Stimulated activated CD4-positive, alpha-beta T cell treated with anti-CD3 and anti-CD28 coated beads, Interleukin-1b, Interleukin-23, amount 100 ng/mL, for 4 hours (primary cell): ENCODE data around the gene FRMPD4.
"Not testable (repeated sequence)": the region's sequence is repeated elsewhere in the genome, so short reads cannot be mapped to it uniquely, and the experiment has no call there.

Source experiments
- DNase-seq, 2 donors: peaks; one replicate each; pipeline ENCODE4 v3.0.0-alpha.2; 2020; ENCODE audit warnings: low read depth in 2 of 2

FRMPD4 gene

DNA sequence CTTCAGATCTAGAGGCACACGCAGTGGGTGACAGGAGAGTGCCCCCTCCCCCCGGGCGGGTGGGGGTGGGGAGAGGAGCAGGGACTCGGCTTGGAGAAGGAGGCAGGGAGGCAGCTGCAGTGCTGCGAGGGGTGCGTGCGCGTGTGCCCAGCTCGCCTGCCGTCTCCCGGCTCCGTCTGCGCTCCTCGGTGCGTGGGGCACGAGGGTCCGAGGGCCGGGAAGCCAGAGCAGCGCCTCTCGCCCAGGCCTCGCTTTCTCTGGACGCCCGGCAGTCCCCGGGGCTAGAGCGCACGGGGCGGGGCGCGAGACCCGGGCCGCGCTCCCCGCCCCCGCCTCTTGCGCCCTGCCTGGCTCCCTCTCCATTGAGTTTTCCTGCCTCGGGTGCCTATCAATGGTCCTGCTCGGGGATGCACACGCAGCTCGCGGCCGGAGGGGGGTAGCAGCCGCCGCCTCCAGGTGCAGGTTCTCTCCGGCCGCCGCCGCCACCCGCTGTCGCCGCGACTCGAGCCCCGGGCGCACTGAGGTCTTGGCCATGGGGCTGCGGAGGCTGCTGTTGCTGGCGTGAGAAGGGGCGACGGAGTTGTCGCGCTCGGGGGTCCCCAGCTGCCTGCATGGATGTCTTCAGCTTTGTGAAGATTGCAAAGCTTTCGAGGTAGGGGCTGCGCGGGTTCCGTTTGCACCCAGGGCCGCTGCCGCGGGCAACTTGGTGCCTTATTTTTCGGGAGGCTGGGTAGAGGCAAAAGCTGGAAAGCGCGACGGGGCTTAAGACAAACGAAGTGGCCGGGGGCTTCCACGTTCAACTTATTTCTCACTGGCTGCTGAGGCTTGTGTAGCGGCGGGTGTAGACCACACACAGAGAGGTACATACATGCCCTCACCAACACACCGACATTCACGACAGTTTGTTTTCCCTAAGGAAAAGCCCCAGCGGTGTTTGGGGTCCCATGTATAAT lies at the start of gene FRMPD4:
FRMPD4 (plus strand) TSS at position 113 of the 953 bp plus-strand sequence; CDS start at position 612, 499 bp downstream.
- DNase-seq: no peak

DNA sequence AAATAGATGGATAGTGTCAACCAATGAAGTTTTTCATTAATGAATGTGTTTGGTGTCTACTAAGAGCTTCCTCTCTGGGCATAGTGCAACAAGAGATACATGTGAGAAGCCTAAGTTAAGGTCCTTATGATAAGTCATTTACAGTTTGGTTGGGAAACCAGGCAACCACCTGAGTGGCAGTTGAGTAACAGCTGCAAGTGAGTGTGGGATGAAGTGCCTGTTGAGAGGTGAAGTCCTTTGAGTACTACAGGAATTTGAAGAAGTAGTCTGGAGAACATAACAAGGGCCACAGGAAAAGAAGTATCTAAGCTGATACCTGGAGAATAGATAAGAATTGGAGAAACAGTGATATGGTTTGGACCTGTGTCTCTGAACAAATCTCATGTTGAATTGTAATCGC lies 48.5 kb upstream of the FRMPD4 start:
- no peak for DNase-seq

DNA sequence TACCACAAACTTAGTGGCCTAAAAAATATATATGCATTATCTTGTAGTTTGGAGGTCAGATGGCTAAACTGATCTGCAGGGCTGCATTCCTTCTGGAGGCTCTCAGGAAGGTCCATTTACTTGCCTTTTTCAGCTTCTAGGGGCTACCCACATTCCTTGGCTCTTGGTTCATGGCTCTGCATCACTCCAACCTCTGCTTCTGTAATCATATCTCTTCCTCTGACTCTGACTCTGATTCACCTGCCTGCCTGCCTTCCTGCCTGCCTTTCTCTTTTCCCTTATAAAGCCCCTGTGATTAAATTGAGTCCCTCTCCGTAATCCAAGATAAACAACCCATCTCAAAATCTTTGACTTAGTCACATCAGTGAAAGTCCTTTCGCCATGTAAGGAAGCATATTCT lies 25.0 kb upstream of the FRMPD4 start:
- DNase-seq: no peak

DNA sequence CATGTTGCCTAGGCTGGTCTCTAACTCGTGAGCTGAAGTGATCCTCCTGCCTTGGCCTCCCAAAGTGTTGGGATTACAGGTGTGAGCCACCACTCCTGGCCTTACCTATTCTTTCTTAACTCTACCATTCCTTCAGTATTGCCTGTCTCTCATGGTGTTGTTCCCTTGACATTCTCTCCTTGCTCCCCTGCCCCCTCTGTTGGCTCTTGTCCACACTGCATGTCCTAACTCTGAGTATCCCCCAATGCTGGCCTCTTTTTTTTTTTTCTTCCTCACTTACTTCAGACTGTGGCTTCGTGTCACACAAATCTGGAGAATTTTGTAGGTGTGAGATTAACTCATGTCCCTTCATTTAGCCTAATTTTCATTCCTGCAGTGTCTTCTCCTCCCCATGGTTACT lies 22.9 kb upstream of the FRMPD4 start:
- no peak for DNase-seq

DNA sequence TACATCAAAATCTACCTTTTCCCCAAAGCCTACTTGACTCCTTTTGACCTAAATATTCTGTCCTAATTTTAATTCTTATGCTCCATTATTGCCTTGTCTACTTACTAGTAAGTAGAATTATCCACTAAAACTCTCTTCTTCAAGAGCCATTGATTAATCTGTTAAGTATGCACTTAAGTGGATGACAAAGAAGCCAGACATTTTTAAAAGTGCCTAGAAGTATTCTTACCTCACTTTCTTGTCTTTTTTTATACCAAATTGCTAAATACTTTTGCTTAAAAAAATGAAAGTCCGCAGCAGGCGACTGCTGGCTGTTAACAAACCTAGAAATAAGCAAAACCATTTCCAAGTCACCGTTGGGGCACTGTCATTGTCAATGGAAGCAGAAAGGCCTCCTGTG lies 20.1 kb upstream of the FRMPD4 start:
- no peak for DNase-seq

DNA sequence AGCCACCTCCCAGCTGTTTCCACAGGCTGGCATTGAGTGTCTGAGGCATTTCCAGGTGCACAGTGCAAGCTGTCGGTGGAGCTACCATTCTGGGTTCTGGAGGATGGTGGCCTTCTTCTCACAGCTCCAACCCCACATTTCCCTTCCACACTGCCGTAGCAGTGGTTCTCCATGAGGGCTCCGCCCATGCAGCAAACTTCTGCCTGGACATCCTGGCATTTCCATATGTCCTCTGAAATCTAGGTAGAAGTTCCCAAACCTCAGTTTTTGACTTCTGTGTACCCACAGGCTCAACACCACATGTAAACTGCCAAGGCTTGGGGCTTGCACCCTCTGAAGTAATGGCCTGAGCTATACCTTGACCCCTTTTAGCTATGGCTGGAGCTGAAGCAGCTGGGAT lies 10.3 kb upstream of the FRMPD4 start:
- DNase-seq: no peak

DNA sequence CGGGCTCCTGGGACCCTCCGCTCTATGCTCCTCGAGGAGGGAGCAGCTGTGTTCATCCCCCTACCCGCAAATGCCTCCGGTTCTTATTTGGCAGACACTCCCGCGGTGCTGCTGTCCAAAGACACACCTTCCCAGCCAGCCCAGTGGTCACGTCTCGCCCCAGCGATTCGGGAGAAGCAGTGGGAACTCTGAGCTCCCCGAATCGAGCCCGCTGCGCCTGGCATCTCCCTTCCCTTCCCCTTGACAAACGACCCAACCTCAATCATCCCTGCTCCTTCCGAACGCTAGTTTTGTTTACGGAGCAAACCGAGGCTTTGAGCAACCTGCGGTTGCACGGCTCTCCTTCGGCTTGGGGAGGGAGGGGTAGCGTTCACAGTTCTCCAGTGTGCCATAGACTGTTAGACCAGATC lies 317 bp upstream of the FRMPD4 start:
- no peak for DNase-seq

DNA sequence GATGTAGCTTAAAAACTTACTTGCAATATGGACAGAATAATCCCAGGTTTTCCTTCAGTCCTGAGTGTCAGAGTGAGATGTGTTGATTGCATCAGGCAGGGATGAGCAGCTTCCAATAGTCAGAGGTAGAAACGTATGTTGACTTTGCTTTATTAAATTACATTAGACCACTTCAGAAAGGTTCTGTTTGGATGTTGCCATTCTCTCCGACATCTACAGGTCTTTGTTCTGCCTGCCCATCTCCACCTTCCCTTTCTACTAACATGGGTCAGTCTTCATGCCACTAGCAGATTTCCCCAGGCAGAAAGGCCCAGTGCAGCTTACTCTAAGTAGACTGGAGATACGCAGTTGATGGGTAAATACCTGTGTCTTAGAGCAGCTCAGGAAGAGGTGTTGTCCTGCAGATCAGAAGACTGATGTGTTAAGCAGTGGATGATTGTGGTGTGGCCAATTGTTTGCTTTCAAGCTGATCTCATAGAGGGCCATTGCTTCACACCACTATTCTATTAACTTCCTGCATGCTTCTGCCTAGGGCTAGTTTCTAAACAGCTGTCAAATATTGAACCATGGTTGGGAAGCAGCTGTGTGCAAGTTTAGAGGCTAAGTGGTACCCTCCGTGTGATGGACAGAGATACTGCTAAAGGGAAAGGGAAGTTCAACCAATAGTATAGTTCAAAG lies 1.8 kb downstream of the FRMPD4 start:
- no peak for DNase-seq

DNA sequence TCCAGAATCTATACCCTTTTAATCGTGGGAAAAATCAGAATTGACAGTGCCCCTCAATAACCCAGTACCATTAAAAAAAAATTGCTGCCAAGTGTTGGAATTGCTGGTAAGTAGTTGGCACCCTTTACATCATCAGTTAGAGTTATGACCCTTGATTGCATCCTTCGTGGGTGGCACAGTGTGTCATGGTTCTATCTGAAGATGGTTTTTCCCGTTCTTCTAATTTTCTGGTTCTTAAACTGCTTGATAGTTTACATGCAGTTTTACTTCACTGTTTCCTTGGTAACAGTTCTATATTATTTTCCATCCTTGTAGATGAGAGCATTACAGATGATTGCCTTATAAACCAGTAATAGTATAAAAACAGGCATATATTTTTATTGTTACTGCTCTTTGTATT lies 3.2 kb downstream of the FRMPD4 start:
- no peak for DNase-seq

DNA sequence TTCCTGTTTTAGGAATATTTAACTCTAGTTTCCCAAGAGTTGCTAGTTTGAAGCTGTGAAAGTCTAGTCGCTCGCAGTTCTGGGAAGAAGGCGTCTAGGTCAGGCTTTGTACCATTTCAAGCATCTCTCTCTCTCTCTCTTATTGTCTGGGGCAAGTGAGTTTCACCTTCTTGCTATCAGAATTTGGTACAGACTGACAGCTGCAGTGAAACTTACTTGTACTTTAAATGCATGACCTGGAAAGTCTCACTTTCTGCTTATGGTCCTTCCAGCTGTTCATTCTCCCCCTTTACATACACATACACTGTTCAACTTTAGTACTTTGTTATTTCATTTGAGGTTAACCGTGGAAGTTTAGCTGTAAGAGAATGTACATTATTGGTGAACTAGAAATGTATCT lies 4.4 kb downstream of the FRMPD4 start:
- DNase-seq: no peak

DNA sequence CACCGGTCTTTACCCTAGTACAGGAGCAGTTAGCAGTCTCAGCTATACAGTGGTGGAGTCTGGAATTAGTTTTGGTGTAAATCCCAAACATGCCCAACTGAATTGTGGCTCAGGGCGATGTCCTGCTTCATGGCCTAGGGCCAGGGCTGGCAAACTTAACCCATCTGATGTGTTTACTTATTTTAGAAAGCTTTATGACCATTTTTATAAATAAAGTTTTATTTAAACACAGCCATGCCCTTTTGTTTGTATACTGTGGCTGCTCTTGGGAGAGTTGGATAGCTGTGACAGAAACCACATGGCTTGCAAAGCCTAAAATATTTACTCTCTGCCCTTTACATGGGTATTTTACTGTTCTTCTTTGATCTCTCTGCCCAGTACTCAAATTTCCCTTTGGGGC lies 7.1 kb downstream of the FRMPD4 start:
- no peak for DNase-seq

DNA sequence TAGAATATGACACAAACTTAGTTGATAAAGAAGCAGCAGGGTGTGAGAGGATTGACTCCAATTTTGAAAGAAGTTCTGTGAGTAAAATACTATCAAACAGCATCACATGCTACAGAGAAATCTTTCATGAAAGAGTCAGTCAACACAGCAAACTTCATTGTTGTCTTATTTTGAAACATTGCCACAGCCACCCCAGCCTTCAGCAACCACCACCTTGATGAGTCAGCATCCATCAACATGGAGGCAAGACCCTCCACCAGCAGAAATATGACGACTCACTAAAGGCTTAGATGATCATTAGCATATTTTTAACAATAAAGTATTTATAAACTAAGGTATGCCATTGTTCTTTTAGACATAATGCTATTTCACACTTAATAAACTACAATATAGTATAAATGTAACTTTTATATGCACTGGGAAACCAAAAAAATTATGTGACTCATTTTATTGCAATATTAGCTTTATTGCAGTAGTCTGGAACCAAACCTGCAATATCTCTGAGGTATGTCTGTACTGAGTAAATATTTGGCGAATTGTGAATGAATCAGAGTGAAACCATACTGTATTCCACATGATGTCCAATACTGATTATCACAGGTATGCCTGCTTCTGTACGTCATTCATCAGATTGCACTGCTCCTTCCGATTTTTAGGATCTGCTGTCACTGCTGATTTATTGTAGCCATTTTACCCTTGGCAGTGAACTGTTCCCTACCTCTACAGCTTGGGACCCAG lies 11.6 kb downstream of the FRMPD4 start:
- DNase-seq: no peak

DNA sequence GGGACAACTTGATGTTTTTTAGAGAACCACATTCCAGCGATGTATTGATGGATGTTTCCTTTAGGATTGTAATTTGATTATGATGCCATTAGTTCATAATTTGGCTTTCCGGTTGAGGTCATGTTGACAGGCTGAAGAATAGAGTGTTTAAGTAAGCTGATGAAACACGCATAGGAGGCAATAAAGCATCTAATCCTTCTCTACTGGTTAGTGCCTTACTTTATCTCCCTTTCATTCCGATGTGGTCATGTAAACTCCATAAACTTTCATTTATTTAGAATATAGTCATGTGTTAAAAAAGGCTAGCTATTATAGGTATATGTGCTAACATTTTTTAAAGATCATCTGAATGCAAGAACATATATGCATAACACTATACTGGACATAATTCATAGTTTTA lies 15.0 kb downstream of the FRMPD4 start:
- no peak for DNase-seq

DNA sequence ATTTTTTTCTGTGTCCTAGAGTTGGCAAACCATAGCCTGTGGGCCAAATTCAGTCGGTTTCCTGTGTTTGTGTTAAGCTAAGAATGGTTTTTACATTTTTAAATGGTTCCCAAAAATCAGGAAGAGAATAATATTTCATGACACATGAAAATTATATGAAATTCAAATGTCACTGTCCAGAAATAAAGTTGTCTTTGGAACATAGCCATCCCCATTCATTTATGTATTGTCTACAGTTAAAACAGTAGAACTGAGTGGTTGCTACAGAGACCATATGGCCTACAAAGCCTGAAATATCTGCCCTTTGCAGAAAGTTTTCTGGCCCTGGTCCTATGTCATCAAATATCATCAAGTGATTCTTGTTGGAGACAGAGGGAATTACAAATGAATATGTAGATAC lies 15.5 kb downstream of the FRMPD4 start:
- DNase-seq: no peak

DNA sequence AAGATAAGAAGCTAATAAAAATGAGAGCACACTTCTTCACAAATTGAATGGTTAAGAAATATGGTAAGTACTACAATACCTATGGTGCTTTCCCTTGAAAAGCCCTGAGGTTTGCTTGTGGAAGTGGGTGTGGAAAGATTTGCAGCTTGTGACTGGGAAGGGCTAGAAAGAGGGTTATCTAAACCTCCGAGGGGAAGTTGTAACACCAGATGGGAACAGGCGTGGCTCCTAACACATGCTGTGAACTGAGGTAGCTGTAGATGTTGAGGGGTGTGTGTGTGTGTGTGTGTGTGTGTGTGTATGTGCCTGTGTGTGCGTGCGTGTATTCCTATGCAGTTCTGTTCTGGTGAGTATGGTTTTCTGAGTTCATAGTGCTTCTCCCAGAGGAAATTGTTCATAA lies 21.5 kb downstream of the FRMPD4 start:
- no peak for DNase-seq

DNA sequence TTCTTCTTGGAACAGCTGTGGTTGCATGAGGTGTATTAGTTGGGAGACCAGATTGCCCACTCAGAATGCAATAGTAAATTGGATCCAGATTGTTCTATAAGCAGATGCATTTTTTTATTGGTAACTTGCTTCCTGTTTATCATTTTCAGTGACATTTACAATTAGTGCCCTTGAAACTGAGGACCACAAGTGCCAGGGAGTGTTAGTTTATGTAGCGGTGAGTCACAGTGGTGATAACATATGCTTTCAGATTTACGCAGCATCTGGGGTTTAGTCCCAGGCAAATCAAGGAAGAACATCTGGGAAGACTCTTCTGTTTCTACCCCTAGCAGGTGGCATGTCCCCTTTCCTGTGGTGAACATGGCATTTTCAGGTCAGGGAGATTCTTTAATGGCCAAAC lies 24.1 kb downstream of the FRMPD4 start:
- no peak for DNase-seq

DNA sequence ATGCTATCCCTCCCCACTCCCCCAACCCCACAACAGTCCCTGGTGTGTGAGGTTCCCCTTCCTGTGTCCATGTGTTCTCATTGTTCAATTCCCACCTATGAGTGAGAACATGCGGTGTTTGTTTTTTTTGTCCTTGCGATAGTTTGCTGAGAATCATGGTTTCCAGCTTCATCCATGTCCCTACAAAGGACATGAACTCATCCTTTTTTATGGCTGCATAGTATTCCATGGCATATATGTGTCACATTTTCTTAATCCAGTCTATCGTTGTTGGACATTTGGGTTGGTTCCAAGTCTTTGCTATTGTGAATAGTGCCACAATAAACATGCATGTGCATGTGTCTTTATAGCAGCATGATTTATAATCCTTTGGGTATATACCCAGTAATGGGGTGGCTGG lies 25.9 kb downstream of the FRMPD4 start:
- not testable (repeated sequence) for DNase-seq

DNA sequence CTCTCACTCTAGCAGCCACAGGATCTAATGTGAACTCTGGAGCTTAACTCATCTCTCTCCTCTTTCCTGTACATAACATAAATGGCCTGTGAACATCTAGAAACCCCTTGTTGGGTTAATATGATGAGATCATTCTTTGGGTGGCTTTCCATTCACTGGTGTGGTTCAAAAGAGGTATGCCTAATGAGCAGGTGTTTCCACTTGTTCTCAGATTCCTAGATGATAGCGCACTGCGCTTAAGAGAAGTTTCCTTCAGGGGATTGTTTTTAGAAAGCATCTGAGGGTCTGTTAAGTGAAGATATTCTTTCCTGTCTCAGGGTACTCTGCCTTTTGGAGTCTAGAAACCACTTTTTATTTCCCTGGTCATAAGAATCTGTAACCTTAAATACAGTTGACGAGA lies 32.5 kb downstream of the FRMPD4 start:
- no peak for DNase-seq

DNA sequence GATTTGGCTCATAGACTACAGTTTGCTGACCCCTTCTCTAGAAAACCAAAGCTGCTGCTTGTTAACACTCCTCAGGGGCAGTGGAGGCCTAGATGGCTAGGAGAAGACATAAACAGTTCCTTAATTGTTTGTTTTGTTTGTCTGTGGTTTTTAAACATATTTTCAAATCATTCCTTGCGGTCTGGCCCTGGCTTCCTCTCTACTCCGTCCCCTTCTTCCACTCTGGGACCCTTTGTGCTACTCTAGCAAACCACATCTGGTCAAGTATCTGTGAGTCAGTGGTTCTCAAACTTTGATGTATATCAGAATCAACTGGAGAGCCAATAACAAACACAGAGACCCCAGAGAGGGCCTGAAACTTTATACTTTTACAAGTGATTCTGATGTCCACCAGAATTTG lies 36.1 kb downstream of the FRMPD4 start:
- DNase-seq: no peak

DNA sequence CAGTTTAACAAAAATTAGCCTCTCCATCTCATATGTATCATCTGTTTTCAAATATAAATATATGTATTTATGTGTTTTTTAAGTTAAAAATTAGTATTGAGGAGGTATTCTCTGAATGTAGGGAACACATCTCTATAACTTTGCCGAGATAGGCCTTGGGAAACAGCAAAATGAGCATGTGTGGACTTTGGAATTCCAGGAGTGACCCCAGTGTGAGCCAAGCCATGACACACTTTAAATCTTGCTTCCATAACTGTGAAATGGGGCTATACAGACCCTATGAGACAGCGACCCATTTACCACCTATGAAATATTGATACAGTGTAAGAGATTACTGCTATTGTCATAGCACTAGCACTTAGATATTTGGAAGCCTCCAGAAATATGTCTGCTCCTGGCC lies 58.8 kb downstream of the FRMPD4 start:
- DNase-seq: no peak

DNA sequence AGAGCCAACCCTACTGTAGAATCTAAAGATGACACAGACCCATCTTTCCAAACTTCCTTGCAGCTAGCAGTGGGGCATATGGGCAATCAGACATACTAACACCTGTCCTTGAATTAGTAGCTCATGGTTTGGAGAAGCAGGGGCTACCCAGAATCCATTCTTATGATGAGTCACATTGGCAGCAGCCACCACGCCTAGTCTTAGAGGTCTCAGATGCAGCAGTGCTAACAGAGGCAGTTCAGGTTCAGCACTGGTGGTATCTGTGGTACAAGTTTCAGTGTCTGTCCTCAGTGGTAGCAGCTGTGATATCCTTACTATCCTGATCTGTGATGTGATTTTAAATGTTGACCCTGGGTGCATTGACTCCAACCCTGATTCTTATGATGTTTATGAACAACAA lies 68.1 kb downstream of the FRMPD4 start:
- DNase-seq: no peak

DNA sequence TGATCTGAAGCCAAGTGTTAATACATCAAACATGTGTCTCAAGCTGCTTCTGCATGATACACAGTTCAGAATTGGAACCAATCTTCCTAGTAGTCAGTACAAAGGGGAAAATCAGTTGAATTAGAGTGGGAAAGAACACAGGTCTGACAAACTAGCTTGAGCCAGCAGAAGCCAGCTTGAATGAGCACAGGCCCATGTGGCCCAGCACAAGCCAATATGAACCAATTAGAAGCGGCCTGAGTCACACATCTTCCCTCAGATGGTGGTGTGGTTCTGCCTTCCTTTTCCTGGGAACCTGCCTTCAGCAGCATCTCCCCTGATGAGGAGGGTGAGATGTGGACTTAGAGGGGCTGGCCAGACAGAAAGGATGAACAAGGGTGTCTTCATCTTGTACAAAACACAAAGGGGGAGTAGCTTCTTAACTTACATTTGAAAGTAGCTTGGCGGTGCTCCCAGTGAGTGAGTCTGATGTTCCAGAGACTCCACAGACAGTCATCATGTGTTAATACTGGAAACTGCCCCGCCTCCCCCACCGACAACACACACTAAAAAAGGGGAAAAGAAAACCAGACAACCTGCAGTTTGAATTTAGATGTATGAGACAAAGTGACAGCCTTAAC lies 72.0 kb downstream of the FRMPD4 start:
- no peak for DNase-seq
